ENCODE data around the gene PRR11.
"Not testable (repeated sequence)": the region's sequence is repeated elsewhere in the genome, so short reads cannot be mapped to it uniquely, and the experiment has no call there.

The PRR11 gene

DNA sequence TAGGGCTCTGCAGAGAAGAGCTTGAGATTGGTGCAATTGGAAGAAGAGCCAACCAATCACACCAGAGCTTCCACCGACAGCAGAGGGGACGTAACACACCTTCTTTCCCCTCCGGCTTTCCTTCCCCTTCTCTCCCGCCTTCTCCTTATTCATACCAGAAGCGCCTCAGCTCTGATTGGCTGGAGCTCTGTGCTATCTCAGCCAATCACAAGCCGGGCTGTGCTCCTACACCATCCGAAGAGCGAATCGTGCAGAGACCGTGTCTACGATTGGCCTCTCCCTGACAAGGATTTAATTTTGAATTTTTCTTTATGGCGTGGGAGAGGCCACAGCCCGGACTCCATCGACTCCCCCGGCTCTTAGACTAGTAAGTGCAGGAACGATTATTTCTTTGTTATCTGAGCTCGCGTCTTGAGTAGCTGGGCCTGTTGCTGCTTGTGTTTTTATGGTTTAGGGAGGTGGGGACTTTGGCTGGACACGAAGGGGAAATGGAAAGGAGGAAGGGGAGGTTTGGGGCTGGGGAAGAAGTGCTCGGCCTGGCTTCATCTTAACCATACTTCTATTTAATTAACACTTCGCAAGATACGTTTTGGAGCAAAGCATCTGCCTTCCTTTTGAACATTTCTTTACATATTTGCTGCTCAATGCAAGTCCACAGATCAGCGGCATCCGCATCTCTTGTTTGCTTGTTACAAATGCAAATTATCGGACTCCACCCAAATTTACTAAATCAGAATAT, at the start of gene PRR11:
Gene PRR11, plus strand, starts transcription at position 308 of the 739 bp plus-strand sequence. CDS start 14,007 bp downstream, outside the sequence.
- DNase-seq (ENCODE audit: low read depth, low spot score), result peak; percentile 81

DNA sequence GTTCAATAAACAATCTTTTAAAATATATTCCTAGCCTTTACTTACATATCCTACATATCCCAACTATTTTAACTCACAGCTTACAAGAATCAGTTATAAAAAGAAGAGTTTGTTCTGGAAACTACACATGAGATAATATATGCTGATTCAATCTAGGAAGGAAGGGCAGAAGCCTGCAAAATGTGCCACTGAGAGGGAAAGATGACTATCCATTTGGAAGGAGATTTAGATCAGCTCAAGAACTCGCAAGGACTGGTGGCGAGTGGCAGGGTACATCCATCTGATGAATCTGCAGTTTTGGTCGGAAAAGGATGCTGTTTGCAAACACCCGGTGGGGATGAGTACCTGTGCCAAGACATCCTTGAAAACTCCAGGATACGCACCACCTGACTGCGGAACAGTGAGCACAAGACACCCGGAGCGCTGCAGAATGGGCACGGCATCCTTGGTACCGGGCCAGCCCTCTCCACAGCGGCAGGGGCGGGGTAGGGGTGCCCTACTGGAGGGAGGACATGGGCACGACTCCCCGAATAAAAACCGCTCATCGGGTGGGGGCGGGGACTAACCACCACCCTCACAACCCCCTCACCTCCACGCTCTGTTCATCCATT, 49.6 kb upstream of the PRR11 start:
- DNase-seq (ENCODE audit: low read depth, low spot score), result peak; percentile 32

DNA sequence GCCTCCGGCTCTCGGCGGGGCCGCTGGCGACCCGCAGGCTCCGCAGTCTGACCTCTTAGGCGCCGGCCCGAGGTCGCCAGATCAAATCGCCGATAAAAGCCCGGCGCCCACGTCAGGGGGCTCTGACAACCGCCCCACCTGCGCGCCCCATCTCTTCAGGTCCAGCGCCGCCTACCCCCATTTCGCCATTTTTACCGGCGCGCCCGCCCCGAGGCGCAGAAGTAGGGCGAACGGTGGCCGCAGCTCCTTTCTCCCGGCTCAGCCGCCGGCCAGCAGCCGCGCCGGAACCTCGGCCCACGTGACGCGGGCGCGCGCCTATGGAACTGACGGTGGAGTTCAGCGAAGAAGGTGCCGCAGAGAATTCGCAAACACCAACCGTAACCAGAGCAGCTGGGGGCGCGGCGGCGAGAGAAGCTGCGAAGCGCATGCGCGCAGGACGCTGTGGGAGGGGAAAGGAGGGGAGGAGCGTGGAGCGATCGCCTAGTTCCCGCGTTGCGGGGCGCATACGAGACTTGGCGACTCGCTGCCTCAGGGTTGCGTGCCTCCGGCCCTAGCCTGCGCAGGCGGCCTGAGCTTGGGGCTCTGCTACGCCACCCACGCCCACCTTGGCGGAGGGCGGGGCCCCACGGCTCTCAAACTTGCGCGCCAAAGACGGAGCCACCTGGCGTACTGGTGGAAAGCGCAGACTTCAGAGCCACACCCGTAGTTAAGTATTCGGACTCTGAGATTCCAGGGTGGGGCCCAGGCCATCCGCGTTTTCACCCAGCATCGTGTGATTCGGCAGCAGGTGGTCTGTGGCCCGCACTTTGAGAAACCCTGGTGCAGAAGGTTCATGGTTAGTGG, 48.9 kb upstream of the PRR11 start, which contains the start of gene TRIM37:
Gene TRIM37, minus strand, starts transcription at position 418 of the 843 bp plus-strand sequence. CDS start 419 bp downstream, outside the sequence.
- DNase-seq (ENCODE audit: low read depth, low spot score), result peak; percentile 96

DNA sequence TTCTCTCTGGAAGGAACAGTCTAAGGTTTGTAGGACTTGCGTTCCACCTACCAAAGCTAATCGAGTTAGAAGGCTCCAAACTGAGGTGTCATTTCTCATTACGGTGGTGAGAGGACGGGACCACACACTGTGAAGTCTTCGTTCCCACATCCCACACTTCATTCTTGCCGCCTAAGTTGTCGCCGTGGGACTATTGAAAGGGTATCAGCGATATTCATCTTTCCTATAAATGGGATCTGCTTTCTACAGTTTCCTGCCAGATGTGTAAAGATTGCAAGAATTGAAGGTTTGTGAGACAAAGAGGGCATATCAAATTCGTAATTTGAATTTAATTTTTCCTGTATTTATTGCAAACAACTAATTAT, 48.3 kb upstream of the PRR11 start:
- no peak for DNase-seq (ENCODE audit: low read depth, low spot score)

DNA sequence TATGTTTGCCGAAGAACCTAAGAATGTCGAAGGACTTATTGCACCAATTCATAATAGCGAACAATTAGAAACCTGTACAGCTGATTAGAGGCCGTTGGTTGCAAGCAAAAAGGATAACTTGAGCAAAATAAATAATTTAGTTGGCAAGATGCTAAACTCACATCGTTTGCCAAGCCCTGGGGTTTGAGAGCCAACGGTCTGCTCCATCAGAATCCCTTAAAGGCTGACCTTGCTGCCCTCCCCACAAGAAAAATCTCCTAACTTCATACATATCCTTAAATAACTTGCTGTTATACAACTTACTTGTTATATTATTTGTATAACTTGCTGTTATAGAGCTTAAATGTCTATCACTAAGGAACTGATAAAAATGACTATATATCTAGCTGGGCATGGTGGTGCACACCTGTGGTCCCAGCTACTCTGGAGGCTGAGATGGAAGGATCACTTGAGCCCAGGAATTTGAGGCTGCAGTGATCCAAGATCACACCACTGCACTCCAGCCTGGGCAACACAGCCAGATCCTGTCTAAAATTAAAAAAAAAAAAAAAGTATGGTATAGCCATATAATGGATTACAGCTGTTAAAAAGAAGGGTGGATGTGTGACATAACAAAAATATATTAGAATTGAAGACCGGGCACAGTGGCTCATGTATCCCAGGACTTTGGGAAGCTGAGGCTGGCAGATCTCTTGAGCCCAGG, 47.0 kb upstream of the PRR11 start:
- DNase-seq (ENCODE audit: low read depth, low spot score), result no peak

DNA sequence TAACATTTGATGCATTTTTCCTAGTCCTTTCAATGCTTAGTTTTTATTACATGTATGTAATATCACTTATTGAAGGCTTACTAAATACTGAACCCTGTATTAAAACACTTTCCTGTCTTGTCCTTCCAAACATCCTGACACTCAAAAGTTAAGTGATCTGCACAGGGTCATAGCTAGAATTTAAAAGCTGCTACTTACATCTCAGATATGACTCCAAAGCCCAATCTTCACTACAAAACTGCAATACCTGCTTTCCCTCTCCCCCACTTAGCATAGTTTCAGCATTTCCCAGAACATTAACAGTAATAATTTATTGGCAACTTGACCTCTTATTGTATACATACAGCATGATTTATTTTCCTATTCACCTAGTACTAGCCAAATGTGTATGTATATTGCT, 44.6 kb upstream of the PRR11 start:
- DNase-seq (ENCODE audit: low read depth, low spot score), result no peak

DNA sequence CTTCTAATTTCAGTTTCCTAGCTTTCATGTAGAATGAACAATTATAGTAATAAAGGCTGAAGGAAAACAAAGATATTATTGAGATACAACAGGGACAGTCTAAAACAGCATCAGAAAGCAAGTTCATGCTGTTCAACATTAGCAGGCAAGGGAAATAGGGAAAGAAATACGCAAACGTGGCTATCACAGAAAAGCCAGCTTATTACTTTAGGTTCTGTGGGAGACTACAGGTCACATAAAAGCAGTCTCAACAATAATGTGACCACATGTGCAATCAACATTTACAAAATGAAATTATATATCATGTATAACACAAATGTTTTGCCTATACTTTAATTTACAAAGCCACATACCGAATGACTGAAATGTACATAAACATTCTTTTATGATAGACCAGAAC, 44.0 kb upstream of the PRR11 start:
- no peak for DNase-seq (ENCODE audit: low read depth, low spot score)

DNA sequence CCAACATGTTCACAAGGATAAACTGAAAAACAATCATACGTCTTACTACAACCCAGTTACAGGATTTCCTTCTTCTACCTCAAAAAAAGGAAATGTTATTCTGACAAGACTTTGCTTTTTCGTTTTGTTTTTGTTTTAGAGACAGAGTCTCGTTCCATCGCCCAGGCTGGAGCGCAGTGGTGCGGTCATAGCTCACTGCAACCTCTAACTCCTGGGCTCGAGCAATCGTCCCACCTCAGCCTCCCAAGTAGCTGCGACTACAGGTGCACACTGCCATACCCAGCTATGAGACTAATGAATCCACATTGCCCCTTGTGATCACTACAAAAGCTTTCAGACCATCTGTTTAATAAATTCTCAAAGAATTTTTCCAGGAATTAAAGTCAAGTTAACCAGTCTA, 40.1 kb upstream of the PRR11 start:
- no peak for DNase-seq (ENCODE audit: low read depth, low spot score)

DNA sequence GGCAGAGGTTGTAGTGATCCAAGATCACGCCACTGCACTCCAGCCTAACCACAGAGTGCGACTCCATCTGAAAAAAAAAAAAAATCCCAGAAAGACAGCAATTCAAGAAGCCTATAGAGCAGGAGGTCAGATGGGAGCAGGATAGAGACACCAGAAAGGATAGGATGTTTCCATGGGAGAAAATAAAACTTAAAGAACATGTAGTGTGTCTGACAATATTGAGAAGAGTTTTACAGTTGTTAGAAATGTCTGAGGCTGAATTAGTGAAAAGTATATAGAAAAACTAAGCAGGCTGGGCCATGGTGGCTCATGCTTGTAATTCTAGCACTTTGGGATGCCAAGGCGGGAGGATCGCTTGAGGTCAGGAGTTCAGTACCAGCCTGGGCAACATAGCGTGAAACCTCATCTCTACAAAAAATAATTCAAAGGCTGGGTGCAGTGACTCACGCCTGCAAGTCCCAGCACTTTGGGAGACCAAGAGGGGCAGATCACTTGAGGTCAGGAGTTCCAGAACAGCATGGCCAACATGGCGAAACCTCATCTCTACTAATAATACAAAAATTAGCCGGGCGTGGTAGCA, 33.6 kb upstream of the PRR11 start:
- DNase-seq (ENCODE audit: low read depth, low spot score), result no peak

DNA sequence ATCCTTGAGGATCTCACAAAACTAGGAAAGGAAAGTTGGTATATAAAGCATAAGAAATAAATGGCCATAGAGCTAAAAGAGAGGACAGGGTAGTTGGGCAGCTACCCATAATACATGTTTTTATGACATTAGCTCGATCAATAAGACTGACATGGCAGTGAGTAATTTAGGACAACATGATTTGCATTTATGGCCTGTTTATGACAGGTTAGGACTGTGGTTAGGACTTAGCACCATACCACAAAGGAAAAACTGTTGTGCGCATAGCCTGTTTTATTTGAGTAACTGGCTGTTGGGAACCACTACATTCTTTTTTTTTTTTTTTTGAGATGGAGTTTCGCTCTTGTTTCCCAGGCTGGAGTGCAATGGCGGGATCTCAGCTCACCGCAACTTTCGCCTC, 30.9 kb upstream of the PRR11 start:
- no peak for DNase-seq (ENCODE audit: low read depth, low spot score)

DNA sequence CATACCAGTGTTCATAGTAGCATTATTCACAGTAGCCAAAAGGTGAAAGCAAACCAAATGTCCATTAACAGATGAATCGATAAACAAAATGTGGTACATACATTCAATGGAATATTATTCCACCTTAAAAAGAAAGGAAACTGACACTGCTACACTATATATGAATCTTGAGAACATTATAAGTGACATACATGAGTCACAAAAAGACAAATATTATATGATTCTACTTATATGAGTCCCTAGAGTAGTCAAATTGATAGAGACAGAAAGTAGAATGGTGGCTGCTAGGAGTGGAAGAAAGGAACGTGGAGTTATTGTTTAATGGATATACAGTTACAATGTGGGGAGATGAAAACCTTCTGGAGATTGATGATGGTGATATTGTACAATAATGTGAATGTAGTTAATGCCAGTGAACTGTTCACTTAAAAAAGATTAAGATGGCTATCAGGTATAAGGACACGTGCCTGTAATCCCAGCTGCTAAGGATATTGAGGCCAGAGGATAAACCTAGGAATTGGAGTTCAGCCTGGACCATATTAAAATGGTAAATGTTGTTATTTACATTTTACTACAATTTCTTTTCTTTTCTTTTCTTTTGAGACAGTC, 28.6 kb upstream of the PRR11 start:
- no peak for DNase-seq (ENCODE audit: low read depth, low spot score)

DNA sequence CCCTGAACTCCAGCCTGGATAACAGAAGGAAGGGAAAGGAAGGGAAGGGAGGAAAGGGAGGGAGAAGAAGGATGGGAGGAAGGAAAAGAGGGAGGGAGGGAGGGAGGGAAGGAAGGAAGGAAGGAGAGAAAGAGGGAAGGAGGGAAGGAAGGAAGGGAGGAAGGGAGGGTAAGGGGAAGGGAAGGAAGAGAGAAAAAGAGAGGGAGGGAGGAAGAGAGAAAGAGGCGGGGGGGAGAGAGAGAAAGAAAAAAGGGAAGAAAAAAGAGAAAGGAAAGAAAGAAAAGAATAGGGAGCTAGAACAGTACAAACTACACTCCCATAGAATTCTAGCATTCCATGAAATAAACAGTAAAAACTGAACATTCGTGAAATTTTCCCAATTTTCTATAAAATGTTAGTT, 25.7 kb upstream of the PRR11 start:
- no peak for DNase-seq (ENCODE audit: low read depth, low spot score)

DNA sequence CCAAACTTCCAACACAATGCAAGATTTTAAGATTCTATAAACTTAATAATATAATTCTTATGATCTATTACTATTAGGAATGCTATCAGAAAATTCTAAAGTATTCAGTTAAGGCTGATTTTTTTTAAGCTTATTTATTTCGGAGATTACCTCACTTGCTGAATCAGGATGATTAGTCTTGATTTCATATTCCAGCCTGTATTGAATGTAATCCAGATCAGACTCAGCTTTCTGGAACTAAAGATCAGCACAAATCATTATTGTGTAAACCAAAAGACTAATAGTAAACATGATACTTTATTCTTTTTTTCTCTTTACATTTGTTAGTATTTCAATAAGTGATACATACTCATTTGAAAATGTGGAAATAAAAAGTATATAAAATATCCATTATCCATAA, 24.4 kb upstream of the PRR11 start:
- DNase-seq (ENCODE audit: low read depth, low spot score), result no peak

DNA sequence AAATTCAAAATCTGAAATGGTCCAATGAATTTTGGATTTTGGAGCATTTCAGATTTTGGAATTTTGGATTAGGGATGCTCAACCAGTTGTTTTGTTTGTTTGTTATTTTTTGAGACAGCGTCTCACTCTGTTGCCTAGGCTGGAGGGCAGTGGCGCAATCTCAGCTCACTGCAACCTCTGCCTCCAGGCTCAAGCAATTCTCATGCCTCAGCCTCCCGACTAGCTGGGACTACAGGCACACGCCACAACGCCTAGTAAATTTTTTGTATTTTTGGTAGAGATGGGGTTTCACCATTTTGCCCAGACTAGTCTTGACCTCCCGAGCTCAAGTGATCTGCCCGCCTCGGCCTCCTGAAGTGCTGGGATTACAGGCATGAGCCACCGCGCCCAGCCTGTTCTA, 17.2 kb upstream of the PRR11 start:
- not testable (repeated sequence) for DNase-seq (ENCODE audit: low read depth, low spot score)

DNA sequence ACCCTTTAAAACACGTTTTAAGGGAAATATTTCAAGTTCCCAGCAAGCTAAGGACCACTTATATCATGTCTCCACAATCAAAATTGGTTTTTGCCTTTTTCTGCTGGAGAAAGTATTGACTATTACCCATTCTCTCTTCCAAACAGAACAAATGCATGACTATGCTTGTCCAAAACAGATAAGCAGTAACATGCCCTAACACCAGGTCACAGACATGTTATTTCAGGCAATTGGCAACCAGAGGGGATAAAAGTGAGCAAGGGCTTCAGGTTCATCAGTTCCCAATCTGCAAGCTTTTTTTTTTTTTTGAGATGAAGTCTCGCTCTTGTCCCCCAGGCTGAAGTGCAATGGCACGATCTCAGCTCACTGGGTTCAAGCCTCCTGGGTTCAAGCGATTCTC, 15.6 kb upstream of the PRR11 start:
- no peak for DNase-seq (ENCODE audit: low read depth, low spot score)

DNA sequence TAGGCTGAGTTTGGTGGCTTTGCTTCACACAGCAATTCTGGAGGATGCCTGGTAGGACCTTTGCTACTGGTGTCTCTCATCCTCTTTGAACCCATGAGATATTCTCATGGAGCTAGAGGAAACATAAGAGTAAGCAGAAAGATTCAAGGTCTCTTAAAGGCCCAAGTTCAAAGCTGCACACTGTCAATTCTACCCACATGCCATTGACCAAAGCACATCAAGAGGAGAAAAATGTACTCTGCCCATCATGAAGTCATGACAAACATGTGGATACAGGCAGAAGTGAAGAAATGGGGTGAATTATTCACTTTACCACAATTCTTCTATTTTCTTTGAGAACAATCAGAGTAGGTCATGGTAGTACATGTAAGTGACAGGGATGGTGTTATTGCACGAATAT, 13.7 kb upstream of the PRR11 start:
- no peak for DNase-seq (ENCODE audit: low read depth, low spot score)

DNA sequence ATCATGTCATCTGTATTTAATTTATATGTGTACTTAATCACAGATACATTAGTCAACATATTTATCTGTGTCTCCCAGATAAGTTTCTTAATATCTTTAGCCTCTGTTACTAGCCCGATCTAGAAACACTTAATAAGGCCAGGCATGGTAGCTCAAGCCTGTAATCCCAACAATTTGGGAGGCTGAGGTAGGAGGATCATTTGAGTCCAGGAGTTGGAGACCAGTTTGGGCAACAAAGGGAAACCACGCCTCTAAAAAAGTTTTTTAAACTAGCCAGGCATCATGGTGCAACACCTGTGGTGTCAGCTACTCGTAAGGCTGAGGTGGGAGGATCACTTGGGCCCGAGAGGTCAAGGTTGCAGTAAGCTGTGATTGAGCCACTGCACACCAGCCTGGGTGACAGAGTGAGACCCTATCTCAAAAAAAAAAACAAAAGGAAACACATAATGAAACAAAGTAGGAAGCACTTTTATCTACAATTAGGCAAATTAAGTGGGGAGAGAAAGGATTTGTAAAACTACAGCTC, 9.9 kb upstream of the PRR11 start:
- DNase-seq (ENCODE audit: low read depth, low spot score), result no peak

DNA sequence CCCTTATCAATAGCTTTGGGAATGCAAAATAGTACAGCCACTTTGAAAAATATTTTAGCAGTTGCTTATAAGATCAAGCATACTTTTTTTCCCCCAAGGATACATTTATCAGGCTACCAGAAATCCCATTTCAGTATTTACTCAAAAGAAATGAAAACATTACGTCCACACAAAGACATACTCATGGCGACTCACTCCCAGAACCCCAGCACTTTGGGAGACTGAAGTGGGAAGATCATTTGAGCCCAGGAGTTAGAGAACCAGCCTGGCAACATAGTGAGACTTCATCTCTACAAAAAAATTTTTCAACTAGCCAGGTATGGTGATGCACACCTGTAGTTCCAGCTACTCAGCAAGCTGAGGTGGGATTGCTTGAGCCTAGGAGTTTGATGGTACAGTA, 6.5 kb upstream of the PRR11 start:
- no peak for DNase-seq (ENCODE audit: low read depth, low spot score)

DNA sequence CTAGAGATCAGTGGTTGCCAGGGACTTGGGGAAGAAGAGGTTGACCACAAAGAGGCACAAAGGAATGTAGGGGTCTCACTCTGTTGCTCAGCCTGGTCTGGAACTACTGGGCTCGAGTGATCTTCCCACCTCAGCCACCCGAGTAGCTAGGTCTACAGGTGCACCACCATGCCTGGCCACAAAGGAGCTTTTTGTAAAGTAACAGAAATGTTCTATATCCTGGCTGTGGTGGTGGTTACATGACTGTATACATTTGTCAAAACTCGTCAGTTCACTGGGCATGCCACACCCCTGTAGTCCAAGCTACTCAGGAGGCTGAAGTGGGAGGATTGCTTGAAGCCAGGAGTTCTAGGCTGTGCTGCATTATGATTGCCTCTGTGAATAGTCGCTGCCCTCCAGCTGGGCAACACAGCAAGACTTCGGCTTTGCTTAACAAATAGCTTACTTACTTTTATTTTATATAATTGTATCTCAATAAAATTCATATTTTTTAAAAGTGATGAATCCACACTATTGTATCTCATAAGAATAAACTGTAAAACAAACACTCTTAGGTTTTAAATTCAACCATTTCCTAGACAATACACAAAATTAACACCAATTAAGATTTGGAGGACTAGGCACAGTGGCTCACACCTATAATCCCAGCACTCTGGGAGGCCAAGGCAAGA, 5.6 kb upstream of the PRR11 start:
- DNase-seq (ENCODE audit: low read depth, low spot score), result no peak

DNA sequence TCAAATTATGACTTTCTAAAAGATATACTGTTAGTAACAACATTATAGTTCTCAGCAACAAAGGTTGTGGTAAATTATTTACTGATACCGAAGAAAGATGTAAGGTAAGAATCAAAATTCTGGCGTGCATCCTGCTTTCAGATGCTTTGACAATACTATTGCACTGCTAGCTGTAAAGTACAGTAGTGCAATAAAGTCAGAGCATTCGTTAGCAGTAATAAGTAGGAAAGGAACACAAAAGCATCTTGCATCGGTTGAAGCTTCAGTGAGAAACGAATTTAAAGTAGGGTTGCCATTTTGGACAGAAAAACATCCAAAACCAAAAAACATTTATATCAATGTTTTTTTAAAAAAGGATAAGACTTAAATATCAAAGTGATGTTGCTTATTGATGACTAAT, 4.5 kb upstream of the PRR11 start:
- DNase-seq (ENCODE audit: low read depth, low spot score), result no peak

All from activated naive CD8-positive, alpha-beta T cell treated with anti-CD3 and anti-CD28 coated beads, Interleukin-2, amount 50 U/mL, for 16 hours (primary cell).